Kidney (tissue), 14 donors: Measurements from ENCODE around the gene PPP1R14C. TPM values are rescaled to one million over a fixed set of nuclear protein-coding genes. Genes with fewer than 3 reads are reported as not detected.

Experiments
- DNase-seq, 5 donors: peaks; one replicate each; pipeline ENCODE4 v3.0.0-alpha.2; 2013 to 2020
- FAIRE-seq: peaks from 2 replicates; lab custom pipeline; 2012; peaks lifted over from hg19 to GRCh38; lab: Jason Lieb, UNC
- H3K27ac ChIP-seq, 2 donors: one replicate each; pipeline ENCODE4 v1.7.0; 2013; ENCODE audit warnings: low read depth in 2 of 2, low read length in 2 of 2, inconsistent platforms in 1 of 2
- H3K27me3 ChIP-seq: one replicate; pipeline ENCODE4 v1.7.1; 2013; ENCODE audit warnings: low read length, inconsistent platforms; ENCODE audit not compliant: control insufficient read depth, insufficient read depth
- H3K36me3 ChIP-seq, 3 donors: one replicate each; pipeline versions ENCODE4 v1.7.0 to v1.7.1; 2013; ENCODE audit warnings: low read length in 3 of 3, control low read depth in 1 of 3, inconsistent platforms in 1 of 3; ENCODE audit not compliant: insufficient read depth in 3 of 3, control insufficient read depth in 2 of 3
- H3K4me1 ChIP-seq, 3 donors: one replicate each; pipeline versions ENCODE4 v1.7.0 to v1.7.1; 2013; ENCODE audit warnings: low read length in 3 of 3, inconsistent platforms in 1 of 3, low read depth in 1 of 3; ENCODE audit not compliant: control insufficient read depth in 2 of 3, insufficient read depth in 2 of 3
- H3K4me3 ChIP-seq, 3 donors: one replicate each; pipeline versions ENCODE4 v1.7.0 to v1.8.1; 2013; ENCODE audit warnings: low read length in 3 of 3, control low read depth in 1 of 3, inconsistent platforms in 1 of 3
- H3K9ac ChIP-seq, 3 donors: one replicate each; pipeline versions ENCODE4 v1.7.0 to v1.7.1; 2013; ENCODE audit warnings: low read length in 3 of 3, control low read depth in 1 of 3, inconsistent platforms in 1 of 3
- H3K9me3 ChIP-seq, 3 donors: one replicate each; pipeline versions ENCODE4 v1.7.0 to v1.7.1; 2013; ENCODE audit warnings: low read length in 3 of 3, control low read depth in 1 of 3, inconsistent platforms in 1 of 3; ENCODE audit not compliant: control insufficient read depth in 2 of 3, insufficient read depth in 1 of 3
- intact Hi-C: fragments of 100-400 bp; cut with DNase I; formaldehyde crosslinking; loops from one replicate; pipeline ENCODE4 v1.11.1; 2022
- polyA plus RNA-seq: library from polyadenylated mRNA; stranded (reverse); fragments of 350-450 nt; fragmentation: Illumina TruSeq; extraction: RNeasy Lipid Tissue Mini Kit (QIAGEN cat#74804); gene quantifications from one replicate; pipeline ENCODE4 v1.2.3, GENCODE V29; 2014; ENCODE audit warnings: low read depth, low replicate concordance; ENCODE audit not compliant: insufficient read depth
- total RNA-seq: library from RNA; stranded (reverse); fragmentation: NEBNext Ultra II Directional; extraction: Animal tissue kit (Norgen Biotek cat#: 25700); gene quantifications from one replicate; pipeline ENCODE4 v1.2.1, GENCODE V29; 2021
- TF ChIP-seq, protein P1 (sequence below): IDR thresholded peaks from 3 replicates; pipeline ENCODE4 v1.5.1; 2012; ENCODE audit warnings: mild to moderate bottlenecking, moderate library complexity, borderline replicate concordance; ENCODE audit not compliant: insufficient read depth; ENCODE audit errors: extremely low read depth
- donor health status: control.
- donor health status: control.
- donor health status: control.
- donor health status: control.
- donor health status: control.
- donor health status: DM: yes; HTN: yes; CAD: no.
- donor health status: Normal renal cell carcinoma (clear cell type).

The PPP1R14C gene
- total and polyA plus RNA-seq, 2 donors from 2014 or later = 6.5 to 15.8 TPM

DNA sequence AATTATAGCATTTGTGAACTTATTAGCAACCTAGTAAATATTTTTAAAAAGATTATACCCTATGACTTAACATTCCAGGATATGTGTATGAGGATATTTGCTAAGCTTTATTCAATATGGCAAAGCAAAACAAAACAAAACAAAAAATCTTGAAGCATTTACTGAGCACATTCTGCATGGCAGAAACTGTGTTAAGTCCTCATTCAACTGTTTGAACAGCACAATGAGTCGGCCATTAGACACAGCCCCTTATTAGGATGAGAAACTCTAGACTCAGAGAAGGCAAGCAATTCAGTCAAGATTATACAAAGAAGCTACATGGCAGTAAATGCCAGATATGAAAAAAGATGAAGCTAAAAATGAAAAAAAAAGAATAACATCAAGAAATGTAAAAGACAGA is 155.8 kb downstream of the PPP1R14C start:
- TF ChIP-seq, protein P1, sequence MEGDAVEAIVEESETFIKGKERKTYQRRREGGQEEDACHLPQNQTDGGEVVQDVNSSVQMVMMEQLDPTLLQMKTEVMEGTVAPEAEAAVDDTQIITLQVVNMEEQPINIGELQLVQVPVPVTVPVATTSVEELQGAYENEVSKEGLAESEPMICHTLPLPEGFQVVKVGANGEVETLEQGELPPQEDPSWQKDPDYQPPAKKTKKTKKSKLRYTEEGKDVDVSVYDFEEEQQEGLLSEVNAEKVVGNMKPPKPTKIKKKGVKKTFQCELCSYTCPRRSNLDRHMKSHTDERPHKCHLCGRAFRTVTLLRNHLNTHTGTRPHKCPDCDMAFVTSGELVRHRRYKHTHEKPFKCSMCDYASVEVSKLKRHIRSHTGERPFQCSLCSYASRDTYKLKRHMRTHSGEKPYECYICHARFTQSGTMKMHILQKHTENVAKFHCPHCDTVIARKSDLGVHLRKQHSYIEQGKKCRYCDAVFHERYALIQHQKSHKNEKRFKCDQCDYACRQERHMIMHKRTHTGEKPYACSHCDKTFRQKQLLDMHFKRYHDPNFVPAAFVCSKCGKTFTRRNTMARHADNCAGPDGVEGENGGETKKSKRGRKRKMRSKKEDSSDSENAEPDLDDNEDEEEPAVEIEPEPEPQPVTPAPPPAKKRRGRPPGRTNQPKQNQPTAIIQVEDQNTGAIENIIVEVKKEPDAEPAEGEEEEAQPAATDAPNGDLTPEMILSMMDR = no peak
- no peak overlapping the region for H3K27ac ChIP-seq
- DNase-seq = no peak
- intact Hi-C loops = no loop called here
- H3K9me3 ChIP-seq = peaks cover 0 to 17% (median 0%) of the 10 kb centered on the region in 3 donors
- FAIRE-seq = no peak
- H3K4me1 ChIP-seq = no peaks in the 10 kb centered on the region
- no peak overlapping the region for H3K4me3 ChIP-seq
- H3K9ac ChIP-seq = no peak overlapping the region
- no peaks in the 10 kb centered on the region for H3K27me3 ChIP-seq
- no peaks in the 10 kb centered on the region for H3K36me3 ChIP-seq

Other genes starting within 250 kb of the PPP1R14C start
- 1.0 TPM for gene RAET1E, start 244.9 kb upstream of the PPP1R14C start, total RNA-seq
- gene RAET1E, start 244.9 kb upstream of the PPP1R14C start, polyA plus RNA-seq = 3.1 TPM
- gene RAET1G, start 219.9 kb upstream of the PPP1R14C start, total RNA-seq = 0.41 TPM
- 1.3 TPM for gene RAET1G, start 219.9 kb upstream of the PPP1R14C start, polyA plus RNA-seq
- gene ULBP2, start 201.0 kb upstream of the PPP1R14C start, total RNA-seq = 1.3 TPM
- 2.5 TPM for gene ULBP2, start 201.0 kb upstream of the PPP1R14C start, polyA plus RNA-seq
- gene ULBP1, start 179.1 kb upstream of the PPP1R14C start, total RNA-seq = 0.72 TPM
- 0.47 TPM for gene ULBP1, start 179.1 kb upstream of the PPP1R14C start, polyA plus RNA-seq
- gene RAET1L, start 117.5 kb upstream of the PPP1R14C start, total RNA-seq = 3.3 TPM
- gene RAET1L, start 117.5 kb upstream of the PPP1R14C start, polyA plus RNA-seq = not detected
- 5.0 TPM for gene ULBP3, start 73.9 kb upstream of the PPP1R14C start, total RNA-seq
- gene ULBP3, start 73.9 kb upstream of the PPP1R14C start, polyA plus RNA-seq = 0.71 TPM
- gene IYD, start 226.0 kb downstream of the PPP1R14C start, total RNA-seq = 2.3 TPM
- 6.0 TPM for gene IYD, start 226.0 kb downstream of the PPP1R14C start, polyA plus RNA-seq